B cell (primary cell): ENCODE measurements around the gene LCORL.

ENCODE experiments used
- EZH2 ChIP-seq: IDR thresholded peaks from 2 replicates; pipeline ENCODE4 v1.6.1; 2012; ENCODE audit warnings: borderline replicate concordance, low read depth, mild to moderate bottlenecking, moderate library complexity, low read length; ENCODE audit not compliant: insufficient read depth, poor library complexity, severe bottlenecking
- TF ChIP-seq, protein P1 (sequence below): fragments of 200-600 bp; IDR thresholded peaks from one replicate; pipeline ENCODE4 v1.8.0; 2022; ENCODE audit warnings: antibody characterized with exemption, mild to moderate bottlenecking

DNA sequence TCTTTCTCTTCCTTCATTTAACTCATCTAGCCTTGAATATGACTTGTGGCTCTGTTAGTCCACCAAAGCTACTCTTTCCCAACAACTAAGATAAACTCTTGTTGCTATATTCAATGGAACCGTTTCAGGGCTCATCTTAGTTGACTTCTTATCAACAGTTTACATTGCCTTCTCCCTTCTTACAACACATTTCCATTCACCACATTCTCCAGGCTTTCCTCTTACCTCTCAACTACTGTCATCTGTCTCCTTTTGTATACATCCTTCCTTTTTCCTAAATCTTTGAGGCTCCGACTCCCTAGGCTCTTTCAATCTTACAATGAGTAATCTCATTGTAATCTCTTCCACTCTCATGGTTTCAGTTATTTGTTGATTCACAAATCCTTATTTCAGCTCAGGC lies 152.2 kb downstream of the LCORL start:
- TF ChIP-seq, protein P1, sequence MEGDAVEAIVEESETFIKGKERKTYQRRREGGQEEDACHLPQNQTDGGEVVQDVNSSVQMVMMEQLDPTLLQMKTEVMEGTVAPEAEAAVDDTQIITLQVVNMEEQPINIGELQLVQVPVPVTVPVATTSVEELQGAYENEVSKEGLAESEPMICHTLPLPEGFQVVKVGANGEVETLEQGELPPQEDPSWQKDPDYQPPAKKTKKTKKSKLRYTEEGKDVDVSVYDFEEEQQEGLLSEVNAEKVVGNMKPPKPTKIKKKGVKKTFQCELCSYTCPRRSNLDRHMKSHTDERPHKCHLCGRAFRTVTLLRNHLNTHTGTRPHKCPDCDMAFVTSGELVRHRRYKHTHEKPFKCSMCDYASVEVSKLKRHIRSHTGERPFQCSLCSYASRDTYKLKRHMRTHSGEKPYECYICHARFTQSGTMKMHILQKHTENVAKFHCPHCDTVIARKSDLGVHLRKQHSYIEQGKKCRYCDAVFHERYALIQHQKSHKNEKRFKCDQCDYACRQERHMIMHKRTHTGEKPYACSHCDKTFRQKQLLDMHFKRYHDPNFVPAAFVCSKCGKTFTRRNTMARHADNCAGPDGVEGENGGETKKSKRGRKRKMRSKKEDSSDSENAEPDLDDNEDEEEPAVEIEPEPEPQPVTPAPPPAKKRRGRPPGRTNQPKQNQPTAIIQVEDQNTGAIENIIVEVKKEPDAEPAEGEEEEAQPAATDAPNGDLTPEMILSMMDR = no peak
- TF ChIP-seq EZH2 = no peak
